Nucleus accumbens (tissue), 56 donors: ENCODE data around the gene RAB8A.
"Not testable (repeated sequence)": the region's sequence is repeated elsewhere in the genome, so short reads cannot be mapped to it uniquely, and the experiment has no call there.

Source experiments
- DNase-seq, 56 donors: peaks; one replicate each; lab custom pipeline; 2025; lab: John Stamatoyannopoulos, UW

Gene RAB8A

GRCh38 chr19:16106121-16106520 lies 5.6 kb upstream of the RAB8A start:
- DNase-seq = peak in 1 of 56 donors; percentile 5

GRCh38 chr19:16111909-16112752 lies 442 bp downstream of the RAB8A start:
- peak in 1 of 56 donors; percentile 64 for DNase-seq

GRCh38 chr19:16112778-16113177 lies 1.1 kb downstream of the RAB8A start:
- DNase-seq = no peak

- no peak for DNase-seq
Observed at GRCh38 chr19:16113727-16114126, 2.0 kb downstream of the RAB8A start.

GRCh38 chr19:16115301-16116039 lies 3.8 kb downstream of the RAB8A start:
- DNase-seq = peak in 40 of 56 donors; percentile 4 to 77 (median 17)

GRCh38 chr19:16116067-16116466 lies 4.4 kb downstream of the RAB8A start:
- no peak for DNase-seq

GRCh38 chr19:16117594-16118033 lies 5.9 kb downstream of the RAB8A start:
- DNase-seq = no peak

GRCh38 chr19:16118489-16119033 lies 6.9 kb downstream of the RAB8A start:
- peak in 6 of 56 donors; percentile 2 to 22 (median 5) for DNase-seq

- DNase-seq = not testable (repeated sequence)
Observed at GRCh38 chr19:16119075-16119857, 7.6 kb downstream of the RAB8A start.

GRCh38 chr19:16121141-16121540 lies 9.5 kb downstream of the RAB8A start:
- no peak for DNase-seq

- no peak for DNase-seq
Observed at GRCh38 chr19:16121967-16122366, 10.3 kb downstream of the RAB8A start.

- DNase-seq = no peak
Observed at GRCh38 chr19:16124953-16125352, 13.3 kb downstream of the RAB8A start.

GRCh38 chr19:16125737-16126495 lies 14.2 kb downstream of the RAB8A start:
- DNase-seq = no peak

- no peak for DNase-seq
Observed at GRCh38 chr19:16127080-16127479, 15.4 kb downstream of the RAB8A start.

- no peak for DNase-seq
Observed at GRCh38 chr19:16127776-16128371, 16.2 kb downstream of the RAB8A start.

- no peak for DNase-seq
Observed at GRCh38 chr19:16131648-16132047, 20.0 kb downstream of the RAB8A start.

GRCh38 chr19:16133818-16134217 lies 22.1 kb downstream of the RAB8A start:
- no peak for DNase-seq

GRCh38 chr19:16134510-16134909 lies 22.8 kb downstream of the RAB8A start:
- no peak for DNase-seq

- DNase-seq = no peak
Observed at GRCh38 chr19:16135430-16136127, 23.9 kb downstream of the RAB8A start.
